ENCODE results near the gene SNX17. TPM values are rescaled to one million over a fixed set of nuclear protein-coding genes. Genes with fewer than 3 reads are reported as not detected.

The SNX17 gene
- total RNA-seq, 1 donor from 2014 or later: 57.6 TPM

DNA sequence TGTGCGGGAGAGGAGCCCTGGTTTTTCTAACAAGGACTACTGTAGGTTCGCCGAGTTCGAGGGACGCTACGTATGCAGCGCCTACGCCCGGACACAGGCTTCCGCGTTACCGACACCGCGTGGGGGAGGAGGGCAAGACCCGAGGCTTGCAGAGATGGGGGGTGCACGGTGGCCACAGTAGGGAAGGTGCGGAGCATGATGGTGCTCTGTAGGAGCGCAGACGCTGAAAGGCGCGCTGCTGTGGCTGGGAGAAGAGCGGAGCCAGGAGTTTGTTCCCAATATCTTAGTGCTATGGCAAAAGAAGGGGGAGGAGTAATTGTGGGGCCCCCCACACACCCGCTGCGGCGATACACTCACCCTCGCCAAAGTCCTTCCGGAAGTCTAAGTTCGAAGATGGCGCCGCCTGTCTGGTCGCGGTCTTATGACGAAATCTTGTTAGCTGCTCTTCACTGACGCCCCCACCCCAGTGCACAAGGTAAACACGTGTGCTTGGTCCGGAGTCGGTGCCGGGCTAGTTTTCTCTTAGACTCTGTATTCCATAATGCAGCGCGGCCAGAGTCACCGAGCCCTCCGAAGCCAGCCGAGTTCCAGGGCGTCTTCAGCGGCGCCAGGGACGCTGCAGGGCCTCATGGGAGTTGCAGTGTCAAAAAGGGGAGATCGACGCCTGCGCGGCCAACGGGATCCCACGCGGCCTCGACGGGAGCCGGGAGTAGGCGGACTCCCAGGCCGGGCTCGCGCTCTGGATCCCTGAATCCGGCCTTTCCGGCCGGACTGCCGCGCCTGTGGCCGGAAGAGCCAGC is 13.8 kb upstream of the SNX17 start, which contains the start of gene GTF3C2:
Gene GTF3C2, minus strand, starts transcription at position 383 of the 800 bp plus-strand sequence. CDS start 13,210 bp downstream, outside the sequence.
- intact Hi-C loops (cut with DNase I): loop anchor here (2.0 kb wide), 1 partner anchor 14 kb away; the partner anchor contains the start of genes EIF2B4 and SNX17
- DNase-seq (ENCODE audit: missing footprints) (peak; percentile 97), ATAC-seq (peak; percentile 97)

DNA sequence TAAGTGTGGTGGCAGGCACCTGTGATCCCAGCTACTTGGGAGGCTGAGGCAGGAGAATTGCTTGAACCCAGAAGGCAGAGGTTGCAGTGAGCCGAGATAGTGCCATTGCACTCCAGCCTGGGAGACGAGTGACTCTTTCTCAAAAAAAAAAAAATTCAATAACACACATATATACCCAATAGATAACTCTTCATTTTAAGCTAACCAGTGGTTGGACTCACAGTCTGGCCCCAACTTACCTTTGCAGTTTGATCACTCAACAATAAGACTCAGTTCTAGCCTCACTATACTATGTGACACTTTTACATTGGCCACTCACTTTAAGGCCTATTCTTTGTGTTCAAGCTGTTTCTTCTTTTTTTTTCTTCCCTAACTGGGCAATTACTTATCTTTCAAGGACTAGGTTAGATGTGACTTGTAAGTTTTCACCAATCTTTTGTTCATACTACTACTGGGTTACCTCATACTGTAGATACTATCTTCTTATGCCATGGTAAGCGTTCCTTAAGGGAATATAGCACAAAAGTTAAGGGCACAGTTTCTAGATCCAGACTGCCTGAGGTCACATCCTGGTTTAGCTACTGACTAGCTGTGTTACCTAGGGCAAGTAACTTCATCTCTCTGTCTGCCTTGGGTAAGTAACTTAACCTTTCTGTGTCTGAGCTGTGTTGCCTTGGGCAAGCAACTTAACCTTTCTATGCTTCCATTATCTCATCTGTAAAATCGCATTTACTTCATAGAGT is 7.6 kb upstream of the SNX17 start:
- no peak for ATAC-seq
- intact Hi-C loops (cut with DNase I): no loop called here
- DNase-seq (ENCODE audit: missing footprints): no peak

DNA sequence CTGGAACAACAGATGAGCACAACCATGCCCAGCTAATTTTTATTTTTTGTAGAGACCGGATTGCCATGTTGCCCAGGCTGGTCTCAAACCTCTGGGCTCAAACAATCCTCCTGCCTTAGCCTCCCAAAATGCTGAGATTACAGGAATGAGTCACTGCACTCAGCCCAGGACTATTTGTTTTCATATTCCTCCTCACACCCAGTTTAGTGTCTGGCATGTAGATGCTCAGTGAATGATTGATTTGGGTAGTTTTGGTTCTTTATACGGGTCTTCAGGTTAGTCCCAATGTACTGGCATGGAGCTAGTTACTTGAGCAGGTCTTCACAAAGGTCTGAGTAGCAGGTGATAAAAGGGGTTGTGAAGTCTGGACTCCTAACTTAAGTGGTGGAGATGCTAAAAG is 6.5 kb upstream of the SNX17 start:
- ATAC-seq (no peak), DNase-seq (ENCODE audit: missing footprints) (no peak)
- intact Hi-C loops (cut with DNase I): no loop called here

DNA sequence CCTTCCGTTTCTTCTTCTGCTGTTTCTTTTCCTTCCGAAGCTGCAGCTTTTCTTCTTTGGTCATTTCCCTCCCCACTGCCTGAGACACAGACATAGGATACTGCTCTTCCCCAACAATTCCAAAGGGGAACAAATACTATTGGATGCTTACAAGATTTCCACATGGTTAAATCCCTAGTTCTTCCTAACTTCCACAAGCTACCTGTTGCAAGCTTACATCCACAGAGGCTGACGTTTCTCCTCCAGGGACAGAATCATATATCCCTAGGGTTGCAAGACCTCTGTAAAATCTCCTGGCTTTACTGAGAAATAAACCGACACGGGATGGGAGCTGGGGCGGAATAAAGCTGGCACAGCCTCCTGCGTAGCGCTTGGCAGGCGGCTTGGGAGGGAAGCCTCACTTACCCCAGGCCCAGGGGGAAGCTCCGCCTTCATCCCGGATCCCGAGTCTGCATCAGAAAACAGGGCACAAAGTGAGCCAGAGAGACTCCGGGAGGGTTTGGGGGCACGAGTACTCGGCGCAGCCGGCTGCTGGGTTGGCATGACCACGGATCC is 868 bp upstream of the SNX17 start:
- ATAC-seq (peak; percentile 38), DNase-seq (ENCODE audit: missing footprints) (no peak)
- intact Hi-C loops (cut with DNase I): loop anchor here (2.0 to 5.0 kb wide), 5 partner anchors 13 to 157 kb away; partner anchors contain the start of genes ATRAID, GTF3C2, MPV17 and NRBP1

DNA sequence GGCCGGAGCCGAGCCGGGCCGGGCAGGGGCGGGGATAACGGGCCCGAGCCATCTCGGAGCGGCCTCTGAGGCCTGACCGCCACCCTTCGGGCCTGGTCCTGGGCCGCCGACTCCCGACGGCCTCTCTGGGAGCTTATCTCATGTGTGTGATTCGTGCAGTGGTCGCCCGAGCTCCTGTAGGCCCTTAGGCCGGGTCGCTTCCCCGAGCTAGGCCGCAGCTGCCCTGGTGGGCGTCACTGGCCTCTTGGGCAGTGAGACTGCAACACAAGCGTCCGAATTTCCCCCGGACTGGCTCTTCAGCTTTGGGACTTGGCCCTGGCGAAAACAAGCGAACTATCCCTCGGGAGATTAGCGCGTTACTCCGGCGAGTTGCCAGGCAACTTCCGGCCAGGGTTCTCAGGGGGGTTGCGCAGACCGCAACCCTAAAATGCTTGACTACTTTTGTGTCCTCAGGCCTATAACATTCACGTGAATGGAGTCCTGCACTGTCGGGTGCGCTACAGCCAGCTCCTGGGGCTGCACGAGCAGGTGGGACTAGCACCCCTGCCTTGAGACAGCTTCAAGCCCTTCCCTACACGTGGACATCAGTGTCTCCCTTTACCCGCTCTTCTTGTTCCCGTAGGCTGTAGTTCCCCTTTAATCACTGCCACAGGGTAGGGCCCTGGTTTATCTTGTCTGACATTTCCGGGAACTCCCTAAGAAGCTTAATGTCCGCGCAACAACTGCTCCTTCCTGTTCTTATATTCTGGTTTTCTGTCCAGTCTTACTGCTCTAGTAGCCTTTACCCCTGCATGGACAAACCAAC is 602 bp downstream of the SNX17 start:
- DNase-seq (ENCODE audit: missing footprints) (no peak), ATAC-seq (peak; percentile 25)
- intact Hi-C loops (cut with DNase I): loop anchor here (2.0 to 5.0 kb wide), 5 partner anchors 14 to 159 kb away; partner anchors contain the start of genes ATRAID, GTF3C2, MPV17 and NRBP1

DNA sequence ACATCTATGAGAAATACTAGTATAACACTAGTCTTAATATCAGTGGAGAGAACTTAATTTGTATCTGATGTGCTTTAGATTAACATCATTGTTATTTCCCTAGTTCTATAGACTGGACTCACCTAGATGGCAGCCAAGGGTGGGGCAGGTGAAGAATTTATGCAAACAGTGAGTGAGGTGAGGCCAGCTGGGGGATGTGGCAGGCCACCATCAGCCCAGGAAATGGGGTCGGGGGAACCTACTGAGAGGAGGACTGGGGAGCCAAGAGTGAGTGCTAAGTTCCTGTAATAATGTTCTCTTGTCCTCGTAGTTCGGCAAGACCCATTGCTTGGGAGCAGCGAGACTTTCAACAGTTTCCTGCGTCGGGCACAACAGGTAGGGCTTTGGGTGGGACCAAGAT is 2.5 kb downstream of the SNX17 start:
- intact Hi-C loops (cut with DNase I): loop anchor here (5.0 kb wide), 2 partner anchors 54 to 161 kb away; partner anchors contain the start of genes ATRAID, NRBP1 and SLC5A6

DNA sequence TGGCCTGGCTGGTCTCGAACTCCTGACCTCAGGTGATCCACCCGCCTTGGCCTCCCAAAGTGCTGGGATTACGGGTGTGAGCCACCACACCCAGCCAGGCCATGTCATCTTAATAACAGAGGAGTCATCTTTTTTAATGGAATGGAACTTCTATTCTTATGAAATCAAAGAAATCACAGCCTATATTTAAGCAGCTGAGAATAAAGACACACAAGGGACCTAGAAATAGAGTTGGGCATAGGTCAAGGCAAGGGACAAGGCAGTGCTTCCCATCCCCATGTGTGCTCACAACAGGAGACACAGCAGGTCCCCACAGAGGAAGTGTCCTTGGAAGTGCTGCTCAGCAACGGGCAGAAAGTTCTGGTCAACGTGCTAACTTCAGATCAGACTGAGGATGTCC is 3.2 kb downstream of the SNX17 start:
- intact Hi-C loops (cut with DNase I): loop anchor here (5.0 kb wide), 2 partner anchors 54 to 161 kb away; partner anchors contain the start of genes ATRAID, NRBP1 and SLC5A6
- ATAC-seq: no peak
- DNase-seq (ENCODE audit: missing footprints): no peak

More for the DNA sequence above, 2.5 kb downstream of the SNX17 start:
- DNase-seq (ENCODE audit: missing footprints) (no peak), ATAC-seq (no peak)

DNA sequence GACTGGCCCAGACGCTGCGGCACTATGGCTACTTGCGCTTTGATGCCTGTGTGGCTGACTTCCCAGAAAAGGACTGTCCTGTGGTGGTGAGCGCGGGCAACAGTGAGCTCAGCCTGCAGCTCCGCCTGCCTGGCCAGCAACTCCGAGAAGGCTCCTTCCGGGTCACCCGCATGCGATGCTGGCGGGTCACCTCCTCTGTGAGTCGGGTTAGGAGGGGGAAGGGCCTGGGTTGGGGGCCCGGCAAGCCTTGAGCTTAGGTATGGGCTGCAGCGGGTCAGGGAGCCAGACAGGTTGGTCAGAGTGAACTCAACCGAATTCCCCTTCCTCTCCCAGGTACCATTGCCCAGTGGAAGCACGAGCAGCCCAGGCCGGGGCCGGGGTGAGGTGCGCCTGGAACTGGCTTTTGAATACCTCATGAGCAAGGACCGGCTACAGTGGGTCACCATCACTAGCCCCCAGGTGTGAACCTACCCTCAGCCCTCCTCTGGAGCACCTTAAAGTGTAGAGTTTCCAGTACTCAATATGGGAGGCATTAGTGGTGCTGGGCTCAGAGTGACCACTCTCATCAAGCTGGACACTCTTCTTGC is 5.2 kb downstream of the SNX17 start:
- intact Hi-C loops (cut with DNase I): no loop called here
- no peak for DNase-seq (ENCODE audit: missing footprints)
- ATAC-seq: no peak

DNA sequence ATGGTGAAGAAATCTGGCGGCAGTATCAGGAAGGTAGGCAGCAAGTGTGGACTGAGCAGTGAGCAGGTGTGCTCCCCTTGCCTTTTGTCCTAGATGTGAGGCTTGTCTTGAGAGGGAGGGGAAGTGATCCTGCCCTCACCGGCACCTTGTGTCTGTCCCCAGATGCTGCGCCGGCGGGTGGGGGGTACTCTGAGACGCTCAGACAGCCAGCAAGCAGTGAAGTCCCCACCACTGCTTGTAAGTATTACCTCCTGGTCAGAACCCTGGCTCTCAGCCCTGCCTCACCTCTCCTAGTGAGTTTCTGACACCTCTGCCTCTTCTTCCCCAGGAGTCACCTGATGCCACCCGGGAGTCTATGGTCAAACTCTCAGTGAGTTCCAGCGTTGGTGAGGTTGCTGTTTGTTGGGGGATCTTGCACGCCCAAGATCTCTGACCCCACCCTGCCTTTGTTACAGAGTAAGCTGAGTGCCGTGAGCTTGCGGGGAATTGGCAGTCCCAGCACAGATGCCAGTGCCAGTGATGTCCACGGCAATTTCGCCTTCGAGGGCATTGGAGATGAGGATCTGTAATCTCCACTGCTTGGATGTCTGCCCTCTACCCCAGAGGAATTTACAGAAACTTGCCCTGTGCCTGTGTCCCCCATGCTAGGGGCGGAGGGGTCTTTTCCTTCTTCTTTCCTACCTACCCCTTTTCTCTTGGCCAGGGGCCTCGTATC is 5.9 kb downstream of the SNX17 start:
- DNase-seq (ENCODE audit: missing footprints): no peak
- intact Hi-C loops (cut with DNase I): no loop called here
- ATAC-seq: no peak

DNA sequence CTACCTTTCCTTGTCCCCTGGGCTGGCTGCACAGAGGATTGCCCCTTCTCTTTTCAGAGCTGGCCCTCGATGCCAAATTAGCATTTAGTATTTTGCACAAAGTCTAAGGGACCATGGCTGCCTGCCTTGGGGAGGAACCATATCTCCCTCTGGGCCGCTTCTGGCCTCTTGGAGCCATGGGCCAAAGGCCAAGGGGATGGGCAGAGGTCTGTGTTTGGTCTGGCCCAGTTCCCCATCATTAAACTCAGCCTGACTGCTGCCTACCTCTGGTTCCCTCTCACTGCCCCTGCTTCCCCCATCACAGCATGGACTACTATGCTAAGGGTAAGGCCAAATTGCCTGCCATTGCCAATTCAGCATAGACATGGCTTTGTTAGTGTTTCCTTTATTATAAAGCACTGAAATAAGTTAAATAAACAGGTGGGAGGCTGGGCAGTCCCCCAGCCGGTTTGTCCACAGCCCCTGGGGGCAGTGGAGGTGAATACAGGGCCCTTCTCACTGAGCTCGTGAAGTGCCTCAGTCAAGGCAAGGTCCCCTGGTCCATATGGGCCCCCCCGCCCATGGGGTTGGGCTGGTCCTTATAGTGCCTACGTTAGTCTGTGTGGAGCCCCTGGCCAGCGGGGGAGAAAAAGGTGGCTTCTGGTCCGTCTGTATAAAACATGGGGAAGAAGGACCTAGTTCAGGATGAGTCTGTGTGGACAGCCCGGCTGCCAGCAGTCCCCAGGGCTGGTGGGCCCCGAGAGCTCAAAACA is 6.6 kb downstream of the SNX17 start:
- ATAC-seq (no peak), DNase-seq (ENCODE audit: missing footprints) (no peak)
- intact Hi-C loops (cut with DNase I): no loop called here

DNA sequence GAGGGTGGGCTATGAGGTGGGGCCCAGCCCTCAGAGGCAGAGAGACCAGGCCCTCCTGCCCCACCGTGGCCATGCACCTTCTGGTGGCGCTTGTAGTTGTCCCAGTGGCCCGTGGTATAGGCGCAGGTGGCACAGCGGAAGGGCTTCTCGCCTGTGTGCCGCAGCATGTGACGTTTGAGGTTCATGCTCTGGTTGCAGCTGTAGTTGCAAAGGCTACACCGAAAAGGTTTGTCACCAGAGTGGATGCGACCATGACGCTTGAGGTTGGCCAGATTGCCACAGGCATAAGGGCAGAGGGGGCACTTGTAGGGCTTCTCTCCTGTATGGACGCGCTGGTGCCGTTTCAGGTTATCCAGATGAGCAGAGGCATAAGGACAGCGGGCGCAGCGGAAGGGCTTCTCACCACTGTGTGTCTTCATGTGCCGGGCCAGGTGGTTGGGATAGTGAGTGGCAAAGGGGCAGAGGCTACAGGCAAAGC is 7.2 kb downstream of the SNX17 start:
- no peak for ATAC-seq
- intact Hi-C loops (cut with DNase I): no loop called here

DNA sequence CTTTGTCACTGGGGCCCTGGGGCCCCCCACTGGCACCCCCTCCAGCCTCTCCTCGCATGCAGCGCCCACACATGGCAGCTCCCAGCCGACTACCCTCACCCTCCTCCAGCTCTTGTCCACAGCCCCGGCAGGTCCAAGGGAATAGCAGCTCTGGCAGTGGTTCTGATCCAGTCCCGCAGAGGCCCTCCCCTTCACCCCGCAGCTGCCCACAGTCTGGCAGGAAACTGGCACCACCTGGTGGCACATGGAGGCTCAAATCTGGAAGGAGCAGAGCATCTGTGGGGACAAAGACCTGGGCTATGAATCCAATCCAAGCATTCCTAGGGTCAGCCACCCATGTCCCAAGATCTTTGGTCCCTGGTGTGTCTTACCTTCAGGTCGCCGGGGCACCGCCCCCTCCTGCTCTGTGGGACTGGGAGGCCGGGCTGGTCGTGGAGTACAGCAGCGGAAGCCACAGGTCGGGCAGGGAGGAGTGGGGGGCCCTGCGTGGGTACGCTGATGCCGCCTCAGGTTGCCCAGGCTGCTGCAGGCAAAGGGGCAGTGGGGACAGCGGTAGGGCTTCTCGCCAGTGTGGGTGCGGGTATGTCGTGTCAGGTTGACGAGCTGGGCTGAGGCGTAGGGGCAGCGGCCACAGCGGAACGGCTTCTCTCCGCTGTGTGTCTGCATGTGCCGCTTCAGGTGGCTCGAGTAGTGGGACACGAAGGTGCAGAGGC is 7.8 kb downstream of the SNX17 start:
- DNase-seq (ENCODE audit: missing footprints) (peak; percentile 68), ATAC-seq (no peak)
- intact Hi-C loops (cut with DNase I): no loop called here

More for the DNA sequence above, 7.2 kb downstream of the SNX17 start:
- no peak for DNase-seq (ENCODE audit: missing footprints)

DNA sequence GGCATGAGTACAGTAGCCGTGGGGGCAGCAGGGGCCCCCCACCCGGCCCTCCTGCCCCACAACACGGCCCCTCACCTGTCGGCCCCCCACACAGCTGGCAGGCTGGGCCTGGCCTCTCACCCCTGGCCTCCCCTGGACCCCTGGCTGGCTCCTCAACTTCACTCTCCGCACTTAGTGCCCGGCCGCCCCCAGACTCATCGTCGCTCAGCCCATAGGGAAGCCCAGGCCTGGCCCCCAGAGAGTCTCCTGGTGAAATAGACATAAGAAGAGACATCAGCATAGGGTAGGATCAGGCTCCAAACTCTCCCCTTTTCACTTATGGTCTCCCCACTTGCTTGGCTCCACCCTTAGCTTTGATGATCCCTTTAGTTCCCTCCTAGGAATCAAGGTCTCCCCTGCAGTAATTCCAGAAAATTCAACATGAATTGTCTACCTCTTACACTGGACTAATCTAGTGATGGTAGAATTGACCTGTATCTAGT is 8.4 kb downstream of the SNX17 start:
- no peak for DNase-seq (ENCODE audit: missing footprints)
- intact Hi-C loops (cut with DNase I): no loop called here
- ATAC-seq: no peak

DNA sequence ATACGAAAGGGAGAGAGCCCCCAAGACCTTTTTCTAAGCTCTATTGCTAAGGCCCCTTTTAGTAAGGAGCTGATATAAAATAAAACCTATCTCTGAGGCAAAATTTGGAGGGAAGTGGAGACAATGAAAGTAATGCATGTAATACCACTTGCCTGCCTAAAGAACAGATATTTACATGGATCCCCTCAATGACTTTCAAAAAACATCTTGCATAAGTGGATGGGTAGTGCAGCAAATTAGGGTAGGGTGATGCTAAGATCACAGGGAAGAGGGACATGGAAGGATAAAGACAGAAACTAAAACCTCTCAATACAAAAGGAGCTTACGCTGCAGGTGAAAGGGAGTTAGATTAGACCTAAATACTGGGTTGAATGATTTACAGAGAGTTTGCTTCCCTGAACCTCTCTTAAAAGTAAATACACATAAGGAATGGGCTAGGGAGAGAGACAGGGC is 9.0 kb downstream of the SNX17 start:
- DNase-seq (ENCODE audit: missing footprints): no peak
- ATAC-seq: no peak
- intact Hi-C loops (cut with DNase I): no loop called here

DNA sequence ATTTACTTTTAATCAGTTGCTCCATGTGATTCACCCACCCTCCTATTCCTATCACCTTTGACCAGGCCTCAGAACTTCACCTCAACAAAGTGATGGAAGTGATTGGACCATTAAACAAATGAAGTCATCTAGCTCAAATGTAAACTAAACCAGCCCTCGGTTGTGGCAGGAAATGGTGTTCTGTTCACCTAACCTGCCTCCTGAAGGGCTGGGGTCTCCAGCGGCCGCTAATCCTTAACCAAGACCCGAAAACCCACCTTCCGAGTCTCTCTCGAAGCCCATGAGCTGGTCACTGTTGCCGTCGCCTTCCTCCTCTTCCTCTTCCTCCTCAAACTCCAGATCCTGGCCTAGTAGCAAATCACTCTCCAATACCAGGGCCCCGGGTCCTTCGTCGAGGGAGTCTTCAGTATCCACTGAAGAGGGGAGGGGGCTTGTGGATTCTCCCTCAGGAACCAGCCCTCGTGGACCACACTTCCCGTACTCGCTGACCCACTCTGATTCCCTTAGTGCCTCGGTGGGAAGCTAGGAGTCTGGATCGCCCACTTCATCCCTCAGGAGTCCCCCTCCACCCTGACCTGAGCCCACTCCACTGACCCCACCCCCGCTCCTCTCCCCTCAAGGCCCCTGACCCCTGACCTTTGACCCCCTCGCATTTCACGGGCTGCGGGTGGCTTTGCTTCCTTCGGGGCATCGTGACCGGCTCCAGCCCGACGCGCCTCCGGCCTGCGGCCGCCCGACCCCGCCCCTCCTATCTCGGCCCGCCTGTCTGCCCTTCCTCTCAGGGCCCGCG is 9.6 kb downstream of the SNX17 start:
- DNase-seq (ENCODE audit: missing footprints) (peak; percentile 86), ATAC-seq (no peak)
- intact Hi-C loops (cut with DNase I): loop anchor here (2.0 kb wide), 1 partner anchor 29 kb away; the partner anchor contains the start of gene PPM1G
